ENCODE data around the gene VPS39.

Gene VPS39

DNA sequence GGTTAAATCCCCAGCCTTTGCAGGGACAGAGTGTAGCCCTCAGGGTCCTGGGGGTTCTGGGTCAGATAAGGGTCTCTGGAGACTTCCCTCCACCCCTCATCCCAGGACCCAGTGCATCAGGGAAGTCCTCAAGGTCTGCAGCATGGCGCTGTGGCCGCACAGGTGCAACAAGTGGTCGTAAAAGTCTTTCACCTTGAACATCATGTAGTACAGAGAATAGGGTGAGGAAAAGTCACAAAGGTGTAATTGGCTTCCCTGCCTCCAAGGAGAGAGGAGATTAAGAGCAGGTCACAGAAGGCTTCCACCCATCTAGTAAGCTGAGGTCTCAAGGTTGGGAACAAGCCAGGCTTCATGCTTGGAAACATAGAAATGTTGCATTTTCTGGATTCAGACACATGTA, 84.6 kb downstream of the VPS39 start:
- DNase-seq, result no peak

DNA sequence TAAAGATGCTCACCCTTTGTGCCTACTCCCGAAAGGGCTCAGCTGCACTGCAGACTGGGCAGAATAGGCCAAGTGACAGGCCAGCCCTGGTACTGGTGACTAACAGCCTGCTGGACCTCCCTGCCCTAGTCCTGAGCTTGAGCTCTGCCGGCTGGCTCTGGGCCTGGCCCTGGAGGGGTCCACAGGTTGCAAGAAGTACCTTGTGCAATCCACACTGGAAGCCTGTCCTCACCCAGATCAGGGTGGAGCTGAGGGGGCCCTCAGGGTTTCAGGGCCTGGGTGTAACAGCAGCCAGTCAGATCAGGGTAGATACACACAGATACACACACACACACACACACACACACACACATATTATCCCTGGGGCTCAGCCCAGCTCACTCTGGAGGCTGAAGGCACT, 86.4 kb downstream of the VPS39 start:
- DNase-seq, result no peak

DNA sequence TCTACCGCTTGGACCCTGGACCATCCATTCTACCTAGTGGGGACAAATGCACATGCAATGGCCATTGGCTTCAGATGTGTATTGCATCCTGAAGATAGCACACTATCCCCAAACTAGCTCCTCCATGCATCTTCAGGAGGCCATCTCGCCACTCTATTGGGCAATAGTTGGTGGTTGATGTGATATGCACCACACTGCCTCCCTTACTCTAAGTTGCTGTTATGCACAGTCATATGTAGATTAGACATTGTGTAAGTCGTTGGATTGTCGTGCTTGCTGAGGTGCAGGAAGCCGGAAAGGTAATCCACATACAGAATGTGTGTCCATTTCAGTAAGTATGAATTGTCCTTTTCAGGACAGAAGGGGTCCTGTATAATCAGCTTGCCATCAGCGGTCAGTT, 87.1 kb downstream of the VPS39 start:
- DNase-seq, result no peak

DNA sequence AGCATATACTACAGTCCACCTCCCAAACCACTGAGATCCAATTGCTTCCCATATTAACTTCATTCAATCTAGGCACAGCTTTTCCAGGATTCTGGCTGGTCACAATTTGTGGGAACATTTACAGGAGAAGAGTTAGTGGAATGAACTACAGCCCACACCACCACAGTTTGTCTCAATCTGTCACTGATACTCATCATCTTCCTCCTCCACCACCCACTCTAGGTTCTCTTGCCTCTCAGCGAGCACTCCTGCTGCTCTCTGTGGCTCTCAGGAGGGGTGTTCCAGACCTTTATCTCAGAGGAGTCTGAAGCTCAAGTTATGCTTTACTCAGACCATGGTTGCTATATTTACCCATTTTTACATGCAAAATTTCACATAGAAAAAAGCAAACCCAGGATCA, 87.8 kb downstream of the VPS39 start:
- DNase-seq, result no peak

GRCh38 chr15:42119446-42119760, 88.7 kb downstream of the VPS39 start:
- no peak for DNase-seq

- DNase-seq, result no peak
Measured at GRCh38 chr15:42118650-42119445, 89.3 kb downstream of the VPS39 start.

DNA sequence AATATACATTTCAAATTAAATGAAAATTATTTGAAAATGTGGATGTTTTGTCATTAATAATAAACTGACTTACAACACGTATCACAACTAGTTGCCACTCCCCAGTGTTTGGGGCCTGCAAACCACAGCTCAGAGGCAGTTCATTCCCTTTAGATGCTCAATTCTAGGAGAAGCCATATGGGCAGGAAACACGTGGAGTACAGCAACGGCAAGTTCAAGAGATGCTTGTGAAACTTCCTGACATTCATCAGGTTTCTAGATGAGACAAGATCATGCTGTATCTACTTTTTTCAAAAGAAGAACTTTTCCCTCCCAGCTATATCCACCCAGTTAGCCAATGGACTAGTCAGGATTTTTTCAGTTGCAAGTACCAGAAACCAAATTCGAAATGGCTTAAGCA, 96.2 kb downstream of the VPS39 start:
- DNase-seq, result no peak

GRCh38 chr15:42110367-42110766, 97.7 kb downstream of the VPS39 start:
- no peak for DNase-seq

- DNase-seq, result no peak
Measured at GRCh38 chr15:42108806-42109205, 99.3 kb downstream of the VPS39 start.
